ENCODE measurements around the gene PSMB1.
"Not testable (repeated sequence)": the region's sequence is repeated elsewhere in the genome, so short reads cannot be mapped to it uniquely, and the experiment has no call there.

Gene PSMB1

DNA sequence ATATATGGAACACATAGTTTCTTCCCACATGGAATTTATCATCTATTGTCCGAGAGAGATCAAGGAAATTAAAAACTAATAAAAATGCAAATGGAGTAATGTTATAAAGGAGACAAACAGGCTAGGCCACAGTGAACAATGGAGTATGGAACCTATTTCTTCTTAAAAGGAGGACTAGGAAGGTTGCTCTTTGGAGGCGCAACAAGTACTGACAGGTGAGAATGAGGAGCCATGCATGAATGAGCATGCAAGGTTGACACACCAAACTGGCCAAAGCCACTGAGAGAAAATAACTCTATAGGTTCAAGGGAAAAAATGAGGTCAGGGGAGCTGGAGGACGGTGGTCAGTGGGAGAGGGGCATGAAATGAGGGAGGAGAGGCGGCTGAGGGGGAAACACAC lies 40.9 kb downstream of the PSMB1 start:
- H3K4me3 ChIP-seq (ENCODE audit: low read depth in 1 of 2, low read length in 2 of 2): no peak overlapping the region
- H3K27ac ChIP-seq (ENCODE audit: low read length): no peak overlapping the region
- H3K36me3 ChIP-seq (ENCODE audit: control insufficient read depth in 1 of 2, insufficient read depth in 2 of 2, low read length in 2 of 2): no peaks in the 10 kb centered on the region
- no peaks in the 10 kb centered on the region for H3K9me3 ChIP-seq (ENCODE audit: control insufficient read depth in 1 of 2, low read length in 2 of 2)
- H3K4me1 ChIP-seq (ENCODE audit: control insufficient read depth in 1 of 2, insufficient read depth in 2 of 2, low read length in 2 of 2): no peaks in the 10 kb centered on the region
- H3K27me3 ChIP-seq (ENCODE audit: low read depth, low read length): no peaks in the 10 kb centered on the region

DNA sequence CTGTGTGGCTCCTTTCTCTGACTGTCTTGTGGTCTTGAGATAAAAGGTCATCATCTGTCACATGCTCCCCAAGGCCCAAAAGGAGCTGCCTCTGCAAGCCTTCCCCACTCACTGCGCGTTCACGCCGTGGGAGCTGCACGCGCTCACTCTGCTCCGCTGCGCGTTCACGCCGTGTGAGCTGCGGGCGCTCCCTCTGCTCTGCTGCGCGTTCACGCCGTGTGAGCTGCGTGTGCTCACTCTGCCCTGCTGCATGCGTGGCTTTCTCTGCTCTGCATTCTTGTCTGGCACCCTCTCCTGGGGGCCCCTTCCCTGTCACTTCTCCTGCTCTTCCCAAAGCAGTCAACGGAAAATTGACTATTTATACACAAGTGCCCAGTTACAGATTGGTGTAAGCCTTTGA lies 42.5 kb downstream of the PSMB1 start:
- no peaks in the 10 kb centered on the region for H3K4me1 ChIP-seq (ENCODE audit: control insufficient read depth in 1 of 2, insufficient read depth in 2 of 2, low read length in 2 of 2)
- H3K9me3 ChIP-seq (ENCODE audit: control insufficient read depth in 1 of 2, low read length in 2 of 2): no peaks in the 10 kb centered on the region
- H3K27ac ChIP-seq (ENCODE audit: low read length): no peak overlapping the region
- no peaks in the 10 kb centered on the region for H3K27me3 ChIP-seq (ENCODE audit: low read depth, low read length)
- H3K4me3 ChIP-seq (ENCODE audit: low read depth in 1 of 2, low read length in 2 of 2): no peak overlapping the region
- H3K36me3 ChIP-seq (ENCODE audit: control insufficient read depth in 1 of 2, insufficient read depth in 2 of 2, low read length in 2 of 2): no peaks in the 10 kb centered on the region

DNA sequence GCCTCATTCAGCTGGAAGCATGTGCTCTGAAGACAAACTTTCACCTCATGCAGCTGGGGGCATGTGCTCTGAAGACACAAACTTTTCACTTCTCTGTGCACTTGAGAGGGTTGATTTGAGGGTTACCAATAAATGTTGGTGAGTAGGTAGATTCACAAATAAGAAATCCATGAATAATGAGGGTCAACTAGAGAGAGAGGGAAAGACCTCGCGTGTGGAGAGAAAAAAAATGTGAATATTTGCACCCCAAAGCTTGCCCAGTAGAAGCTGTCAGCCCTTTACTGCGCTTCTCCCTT lies 43.4 kb downstream of the PSMB1 start:
- no peaks in the 10 kb centered on the region for H3K4me1 ChIP-seq (ENCODE audit: control insufficient read depth in 1 of 2, insufficient read depth in 2 of 2, low read length in 2 of 2)
- no peaks in the 10 kb centered on the region for H3K9me3 ChIP-seq (ENCODE audit: control insufficient read depth in 1 of 2, low read length in 2 of 2)
- no peak overlapping the region for H3K4me3 ChIP-seq (ENCODE audit: low read depth in 1 of 2, low read length in 2 of 2)
- H3K27ac ChIP-seq (ENCODE audit: low read length): no peak overlapping the region
- H3K36me3 ChIP-seq (ENCODE audit: control insufficient read depth in 1 of 2, insufficient read depth in 2 of 2, low read length in 2 of 2): no peaks in the 10 kb centered on the region
- H3K27me3 ChIP-seq (ENCODE audit: low read depth, low read length): no peaks in the 10 kb centered on the region

DNA sequence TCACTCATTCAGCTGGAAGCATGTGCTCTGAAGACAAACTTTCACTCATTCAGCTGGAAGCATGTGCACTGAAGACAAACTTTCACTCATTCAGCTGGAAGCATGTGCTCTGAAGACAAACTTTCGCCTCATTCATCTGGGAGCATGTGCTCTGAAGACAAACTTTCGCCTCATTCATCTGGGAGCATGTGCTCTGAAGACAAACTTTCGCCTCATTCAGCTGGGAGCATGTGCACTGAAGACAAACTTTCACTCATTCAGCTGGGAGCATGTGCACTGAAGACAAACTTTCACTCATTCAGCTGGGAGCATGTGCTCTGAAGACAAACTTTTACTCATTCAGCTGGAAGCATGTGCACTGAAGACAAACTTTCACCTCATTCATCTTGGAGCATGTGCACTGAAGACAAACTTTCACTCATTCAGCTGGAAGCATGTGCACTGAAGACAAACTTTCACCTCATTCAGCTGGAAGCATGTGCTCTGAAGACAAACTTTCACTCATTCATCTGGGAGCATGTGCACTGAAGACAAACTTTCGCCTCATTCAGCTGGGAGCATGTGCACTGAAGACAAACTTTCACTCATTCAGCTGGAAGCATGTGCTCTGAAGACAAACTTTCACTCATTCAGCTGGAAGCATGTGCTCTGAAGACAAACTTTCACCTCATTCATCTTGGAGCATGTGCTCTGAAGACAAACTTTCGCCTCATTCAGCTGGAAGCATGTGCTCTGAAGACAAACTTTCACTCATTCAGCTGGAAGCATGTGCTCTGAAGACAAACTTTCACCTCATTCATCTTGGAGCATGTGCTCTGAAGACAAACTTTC lies 44.0 kb downstream of the PSMB1 start:
- not testable (repeated sequence) for H3K9me3 ChIP-seq (ENCODE audit: control insufficient read depth in 1 of 2, low read length in 2 of 2); H3K36me3 ChIP-seq (ENCODE audit: control insufficient read depth in 1 of 2, insufficient read depth in 2 of 2, low read length in 2 of 2); H3K4me1 ChIP-seq (ENCODE audit: control insufficient read depth in 1 of 2, insufficient read depth in 2 of 2, low read length in 2 of 2); H3K27ac ChIP-seq (ENCODE audit: low read length); H3K27me3 ChIP-seq (ENCODE audit: low read depth, low read length); H3K4me3 ChIP-seq (ENCODE audit: low read depth in 1 of 2, low read length in 2 of 2)

DNA sequence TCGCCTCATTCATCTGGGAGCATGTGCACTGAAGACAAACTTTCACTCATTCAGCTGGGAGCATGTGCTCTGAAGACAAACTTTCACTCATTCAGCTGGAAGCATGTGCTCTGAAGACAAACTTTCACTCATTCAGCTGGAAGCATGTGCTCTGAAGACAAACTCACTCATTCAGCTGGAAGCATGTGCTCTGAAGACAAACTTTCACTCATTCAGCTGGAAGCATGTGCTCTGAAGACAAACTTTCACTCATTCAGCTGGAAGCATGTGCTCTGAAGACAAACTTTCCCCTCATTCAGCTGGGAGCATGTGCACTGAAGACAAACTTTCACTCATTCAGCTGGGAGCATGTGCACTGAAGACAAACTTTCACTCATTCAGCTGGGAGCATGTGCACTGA lies 44.8 kb downstream of the PSMB1 start:
- H3K9me3 ChIP-seq (ENCODE audit: control insufficient read depth in 1 of 2, low read length in 2 of 2); H3K4me3 ChIP-seq (ENCODE audit: low read depth in 1 of 2, low read length in 2 of 2); H3K4me1 ChIP-seq (ENCODE audit: control insufficient read depth in 1 of 2, insufficient read depth in 2 of 2, low read length in 2 of 2); H3K27ac ChIP-seq (ENCODE audit: low read length); H3K36me3 ChIP-seq (ENCODE audit: control insufficient read depth in 1 of 2, insufficient read depth in 2 of 2, low read length in 2 of 2); H3K27me3 ChIP-seq (ENCODE audit: low read depth, low read length): not testable (repeated sequence)

DNA sequence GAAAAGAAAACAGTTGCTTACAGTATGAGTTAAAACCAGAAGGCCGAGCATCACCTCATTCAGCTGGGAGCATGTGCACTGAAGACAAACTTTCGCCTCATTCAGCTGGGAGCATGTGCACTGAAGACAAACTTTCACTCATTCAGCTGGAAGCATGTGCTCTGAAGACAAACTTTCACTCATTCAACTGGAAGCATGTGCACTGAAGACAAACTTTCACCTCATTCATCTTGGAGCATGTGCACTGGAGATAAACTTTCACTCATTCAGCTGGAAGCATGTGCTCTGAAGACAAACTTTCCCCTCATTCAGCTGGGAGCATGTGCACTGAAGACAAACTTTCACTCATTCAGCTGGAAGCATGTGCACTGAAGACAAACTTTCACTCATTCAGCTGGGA lies 45.4 kb downstream of the PSMB1 start:
- not testable (repeated sequence) for H3K36me3 ChIP-seq (ENCODE audit: control insufficient read depth in 1 of 2, insufficient read depth in 2 of 2, low read length in 2 of 2)

DNA sequence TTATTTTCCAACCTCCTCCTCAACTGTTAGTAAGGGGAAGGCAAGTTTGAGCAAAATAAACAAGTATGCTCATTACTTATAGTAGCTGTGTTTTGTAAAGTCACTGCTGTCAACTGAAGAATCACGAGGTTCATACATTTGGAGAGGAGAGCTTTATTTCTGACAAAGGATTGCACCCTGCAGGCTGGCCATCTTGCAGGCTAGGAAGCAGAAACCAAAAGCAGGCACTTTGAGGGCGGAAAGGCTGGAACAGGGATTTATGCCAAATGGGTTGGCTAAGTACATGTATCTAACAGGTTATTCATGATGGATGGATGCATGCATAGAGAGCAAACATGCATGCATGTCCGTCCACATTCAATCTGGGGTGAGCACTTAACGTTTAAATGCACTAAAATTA lies 46.7 kb downstream of the PSMB1 start:
- H3K27ac ChIP-seq (ENCODE audit: low read length): no peak overlapping the region
- H3K4me3 ChIP-seq (ENCODE audit: low read depth in 1 of 2, low read length in 2 of 2): no peak overlapping the region
- H3K27me3 ChIP-seq (ENCODE audit: low read depth, low read length): no peaks in the 10 kb centered on the region
- no peaks in the 10 kb centered on the region for H3K36me3 ChIP-seq (ENCODE audit: control insufficient read depth in 1 of 2, insufficient read depth in 2 of 2, low read length in 2 of 2)
- no peaks in the 10 kb centered on the region for H3K4me1 ChIP-seq (ENCODE audit: control insufficient read depth in 1 of 2, insufficient read depth in 2 of 2, low read length in 2 of 2)
- H3K9me3 ChIP-seq (ENCODE audit: control insufficient read depth in 1 of 2, low read length in 2 of 2): peaks cover 5 to 19% of the 10 kb centered on the region in 2 donors

More for the DNA sequence above, 45.4 kb downstream of the PSMB1 start:
- H3K27me3 ChIP-seq (ENCODE audit: low read depth, low read length); H3K4me1 ChIP-seq (ENCODE audit: control insufficient read depth in 1 of 2, insufficient read depth in 2 of 2, low read length in 2 of 2); H3K27ac ChIP-seq (ENCODE audit: low read length); H3K4me3 ChIP-seq (ENCODE audit: low read depth in 1 of 2, low read length in 2 of 2); H3K9me3 ChIP-seq (ENCODE audit: control insufficient read depth in 1 of 2, low read length in 2 of 2): not testable (repeated sequence)

DNA sequence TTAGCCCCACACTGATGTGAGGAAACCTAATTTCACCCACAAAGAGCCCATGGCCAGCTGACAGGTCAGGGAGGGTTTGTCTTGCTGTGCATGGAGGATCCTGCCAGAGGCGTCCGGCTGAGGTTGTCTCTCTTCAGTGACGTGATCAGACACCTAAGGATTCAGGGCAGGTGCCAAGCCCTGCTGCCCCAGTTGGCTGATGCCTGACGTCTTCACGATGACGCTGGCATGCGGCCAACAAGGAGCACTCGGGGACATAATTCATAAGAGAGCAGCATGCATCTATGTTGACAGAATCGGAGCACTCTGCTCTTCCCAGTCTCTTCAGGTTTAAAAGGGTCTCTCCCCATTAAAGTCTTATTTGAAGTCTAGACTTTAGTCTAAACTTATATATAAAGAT lies 47.8 kb downstream of the PSMB1 start:
- H3K4me1 ChIP-seq (ENCODE audit: control insufficient read depth in 1 of 2, insufficient read depth in 2 of 2, low read length in 2 of 2): no peaks in the 10 kb centered on the region
- H3K9me3 ChIP-seq (ENCODE audit: control insufficient read depth in 1 of 2, low read length in 2 of 2): peaks cover 5 to 26% of the 10 kb centered on the region in 2 donors
- no peak overlapping the region for H3K27ac ChIP-seq (ENCODE audit: low read length)
- H3K36me3 ChIP-seq (ENCODE audit: control insufficient read depth in 1 of 2, insufficient read depth in 2 of 2, low read length in 2 of 2): no peaks in the 10 kb centered on the region
- H3K4me3 ChIP-seq (ENCODE audit: low read depth in 1 of 2, low read length in 2 of 2): no peak overlapping the region
- no peaks in the 10 kb centered on the region for H3K27me3 ChIP-seq (ENCODE audit: low read depth, low read length)

DNA sequence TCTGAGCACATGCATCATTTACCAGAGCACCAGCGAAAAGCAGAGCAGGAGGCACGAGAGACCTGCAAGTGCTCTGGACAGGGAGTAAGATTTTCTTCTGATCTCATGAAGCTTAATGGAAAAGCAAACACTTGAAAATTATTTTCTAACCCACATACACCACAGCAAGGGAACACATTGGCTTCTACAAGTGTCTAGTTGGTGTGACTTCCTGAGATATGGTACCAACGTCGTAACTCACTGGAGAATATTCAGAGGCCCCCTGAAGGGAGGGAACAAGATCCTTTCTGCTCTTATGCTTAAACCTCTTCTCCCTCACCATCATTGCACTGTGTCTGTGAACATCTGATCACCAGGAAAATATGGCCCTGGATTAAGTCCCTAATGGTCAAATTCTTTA lies 48.6 kb downstream of the PSMB1 start:
- no peaks in the 10 kb centered on the region for H3K36me3 ChIP-seq (ENCODE audit: control insufficient read depth in 1 of 2, insufficient read depth in 2 of 2, low read length in 2 of 2)
- no peak overlapping the region for H3K4me3 ChIP-seq (ENCODE audit: low read depth in 1 of 2, low read length in 2 of 2)
- peaks cover 5 to 26% of the 10 kb centered on the region in 2 donors for H3K9me3 ChIP-seq (ENCODE audit: control insufficient read depth in 1 of 2, low read length in 2 of 2)
- no peak overlapping the region for H3K27ac ChIP-seq (ENCODE audit: low read length)
- H3K4me1 ChIP-seq (ENCODE audit: control insufficient read depth in 1 of 2, insufficient read depth in 2 of 2, low read length in 2 of 2): no peaks in the 10 kb centered on the region
- H3K27me3 ChIP-seq (ENCODE audit: low read depth, low read length): no peaks in the 10 kb centered on the region

DNA sequence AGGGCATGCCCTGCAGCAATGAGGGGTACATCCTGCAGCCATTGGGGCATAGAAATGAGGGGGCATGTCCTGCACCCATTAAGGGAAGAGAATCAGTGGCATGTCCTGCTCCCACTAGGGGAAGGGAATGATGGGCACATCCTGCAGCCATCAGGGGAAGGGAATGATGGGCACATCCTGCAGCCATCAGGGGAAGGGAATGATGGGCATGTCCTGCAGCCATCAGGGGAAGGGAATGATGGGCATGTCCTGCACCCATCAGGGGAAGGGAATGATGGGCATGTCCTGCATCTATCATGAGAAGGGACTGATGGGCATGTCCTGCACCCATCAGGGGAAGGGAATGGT lies 49.7 kb downstream of the PSMB1 start:
- no peaks in the 10 kb centered on the region for H3K36me3 ChIP-seq (ENCODE audit: control insufficient read depth in 1 of 2, insufficient read depth in 2 of 2, low read length in 2 of 2)
- no peak overlapping the region for H3K4me3 ChIP-seq (ENCODE audit: low read depth in 1 of 2, low read length in 2 of 2)
- no peaks in the 10 kb centered on the region for H3K4me1 ChIP-seq (ENCODE audit: control insufficient read depth in 1 of 2, insufficient read depth in 2 of 2, low read length in 2 of 2)
- no peak overlapping the region for H3K27ac ChIP-seq (ENCODE audit: low read length)
- H3K27me3 ChIP-seq (ENCODE audit: low read depth, low read length): no peaks in the 10 kb centered on the region
- H3K9me3 ChIP-seq (ENCODE audit: control insufficient read depth in 1 of 2, low read length in 2 of 2): peaks cover 5 to 26% of the 10 kb centered on the region in 2 donors

DNA sequence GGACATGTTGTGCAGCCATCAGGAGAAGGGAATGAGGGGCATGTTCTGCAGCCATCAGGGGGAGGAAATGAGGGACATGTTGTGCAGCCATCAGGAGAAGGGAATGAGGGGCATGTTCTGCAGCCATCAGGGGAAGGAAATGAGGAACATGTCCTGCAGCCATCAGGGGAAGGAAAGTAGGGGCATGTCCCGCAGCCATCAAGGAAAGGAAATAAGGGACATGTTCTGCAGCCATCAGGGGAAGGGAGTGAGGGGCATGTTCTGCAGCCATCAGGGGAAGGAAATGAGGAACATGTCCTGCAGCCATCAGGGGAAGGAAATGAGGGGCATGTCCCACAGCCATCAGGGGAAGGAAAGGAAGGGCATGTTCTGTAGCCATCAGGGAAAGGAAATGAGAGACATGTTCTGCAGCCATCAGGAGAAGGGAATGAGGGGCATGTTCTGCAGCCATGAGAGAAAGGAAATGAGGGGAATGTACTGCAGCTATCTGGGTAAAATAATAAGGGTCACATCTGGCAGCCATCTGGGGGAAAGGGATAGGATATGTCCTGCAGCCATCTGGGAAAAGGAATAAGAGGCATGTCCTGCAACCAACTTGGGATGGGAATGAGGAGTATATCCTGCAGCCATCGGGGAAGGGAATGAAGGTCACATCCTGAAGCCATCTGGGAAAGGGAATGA lies 50.2 kb downstream of the PSMB1 start:
- H3K4me1 ChIP-seq (ENCODE audit: control insufficient read depth in 1 of 2, insufficient read depth in 2 of 2, low read length in 2 of 2); H3K27ac ChIP-seq (ENCODE audit: low read length); H3K27me3 ChIP-seq (ENCODE audit: low read depth, low read length); H3K4me3 ChIP-seq (ENCODE audit: low read depth in 1 of 2, low read length in 2 of 2); H3K36me3 ChIP-seq (ENCODE audit: control insufficient read depth in 1 of 2, insufficient read depth in 2 of 2, low read length in 2 of 2): not testable (repeated sequence)
- H3K9me3 ChIP-seq (ENCODE audit: control insufficient read depth in 1 of 2, low read length in 2 of 2): peaks cover 5 to 26% of the 10 kb centered on the region in 2 donors

DNA sequence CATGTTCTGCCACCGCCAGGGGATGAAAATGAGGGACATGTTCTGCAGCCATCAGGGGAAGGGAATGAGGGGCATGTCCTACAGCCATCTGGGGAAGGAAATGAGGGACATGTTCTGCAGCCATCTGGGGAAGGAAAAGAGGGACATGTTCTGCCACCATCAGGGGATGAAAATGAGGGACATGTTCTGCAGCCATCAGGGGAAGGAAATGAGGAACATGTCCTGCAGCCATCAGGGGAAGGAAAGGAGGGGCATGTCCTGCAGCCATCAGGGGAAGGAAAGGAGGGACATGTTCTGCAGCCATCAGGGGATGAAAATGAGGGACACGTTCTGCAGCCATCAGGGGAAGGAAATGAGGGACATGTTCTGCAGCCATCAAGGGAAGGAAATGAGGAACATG lies 50.8 kb downstream of the PSMB1 start:
- peaks cover 5 to 26% of the 10 kb centered on the region in 2 donors for H3K9me3 ChIP-seq (ENCODE audit: control insufficient read depth in 1 of 2, low read length in 2 of 2)
- H3K27me3 ChIP-seq (ENCODE audit: low read depth, low read length); H3K36me3 ChIP-seq (ENCODE audit: control insufficient read depth in 1 of 2, insufficient read depth in 2 of 2, low read length in 2 of 2); H3K4me1 ChIP-seq (ENCODE audit: control insufficient read depth in 1 of 2, insufficient read depth in 2 of 2, low read length in 2 of 2); H3K4me3 ChIP-seq (ENCODE audit: low read depth in 1 of 2, low read length in 2 of 2); H3K27ac ChIP-seq (ENCODE audit: low read length): not testable (repeated sequence)

Measured in muscle layer of duodenum (tissue), 2 donors.